Measurements from ENCODE around the gene COL25A1. TPM values are rescaled to one million over a fixed set of nuclear protein-coding genes. Genes with fewer than 3 reads are reported as not detected.

The COL25A1 gene
- total and polyA plus RNA-seq, 2 donors, result 0.75 to 1.5 TPM

DNA sequence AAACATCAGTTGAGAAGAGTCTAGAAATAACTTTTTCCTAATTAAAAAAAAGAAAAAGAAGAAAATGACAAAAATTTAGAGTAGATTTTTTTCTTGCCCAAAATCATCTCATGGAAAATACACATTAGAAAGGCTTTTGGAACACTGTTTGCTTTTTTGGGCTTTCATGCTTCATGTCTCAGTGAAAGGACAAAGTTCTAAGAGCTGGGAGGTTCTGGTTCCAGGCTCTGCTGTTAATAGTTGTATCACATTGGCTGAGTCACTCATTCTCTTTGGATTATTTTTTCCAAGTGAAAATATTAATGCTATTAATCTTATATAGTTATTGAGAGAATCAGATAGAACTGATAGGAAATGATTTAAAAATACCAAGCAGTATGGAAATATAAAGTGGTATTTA is 506.7 kb downstream of the COL25A1 start:
- DNase-seq (ENCODE audit: low read depth in 6 of 9, low spot score in 9 of 9), result no peak
- Histone ChIP-seq H3K36me3 (ENCODE audit: control insufficient read depth in 2 of 2, insufficient read depth in 2 of 2, low read length in 1 of 2) (no peaks in the 10 kb centered on the region), H3K27ac (ENCODE audit: low read depth in 1 of 2, low read length in 1 of 2) (no peak overlapping the region), H3K4me1 (ENCODE audit: control insufficient read depth in 2 of 2, insufficient read depth in 2 of 2, low read length in 2 of 2) (no peaks in the 10 kb centered on the region), H3K27me3 (ENCODE audit: control insufficient read depth in 2 of 2, insufficient read depth in 1 of 2, low read length in 1 of 2) (no peaks in the 10 kb centered on the region), H3K4me3 (ENCODE audit: low read length in 2 of 2) (no peak overlapping the region), H3K9me3 (ENCODE audit: control insufficient read depth in 2 of 2, insufficient read depth in 1 of 2, low read length in 1 of 2) (no peaks in the 10 kb centered on the region)

DNA sequence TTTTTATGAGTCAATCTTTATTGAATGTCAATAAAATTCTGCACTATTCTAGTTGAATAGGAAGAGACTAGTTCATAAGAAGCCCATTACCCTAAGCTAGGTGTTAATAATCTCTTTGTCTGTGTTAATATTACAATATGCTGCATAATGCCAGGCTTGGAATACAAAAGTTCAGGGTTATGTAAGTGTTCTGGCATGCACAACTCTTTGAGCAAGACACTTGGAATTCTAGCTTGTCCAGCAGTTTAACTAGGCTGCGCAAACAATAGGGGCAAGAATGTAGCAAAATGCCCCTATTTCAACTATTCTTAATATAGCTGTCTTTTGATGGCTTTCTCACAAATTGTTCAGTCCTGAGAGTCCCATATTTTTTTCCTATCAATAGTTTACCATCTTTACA is 508.3 kb downstream of the COL25A1 start:
- no peaks in the 10 kb centered on the region for H3K4me1 ChIP-seq (ENCODE audit: control insufficient read depth in 2 of 2, insufficient read depth in 2 of 2, low read length in 2 of 2)
- no peak overlapping the region for H3K4me3 ChIP-seq (ENCODE audit: low read length in 2 of 2)
- 97% methylated on average over 1 of the region's 1 CpG for WGBS
- no peaks in the 10 kb centered on the region for H3K27me3 ChIP-seq (ENCODE audit: control insufficient read depth in 2 of 2, insufficient read depth in 1 of 2, low read length in 1 of 2)
- no peak overlapping the region for H3K27ac ChIP-seq (ENCODE audit: low read depth in 1 of 2, low read length in 1 of 2)
- no peaks in the 10 kb centered on the region for H3K9me3 ChIP-seq (ENCODE audit: control insufficient read depth in 2 of 2, insufficient read depth in 1 of 2, low read length in 1 of 2)
- DNase-seq (ENCODE audit: low read depth in 6 of 9, low spot score in 9 of 9), result no peak
- H3K36me3 ChIP-seq (ENCODE audit: control insufficient read depth in 2 of 2, insufficient read depth in 2 of 2, low read length in 1 of 2), result no peaks in the 10 kb centered on the region

DNA sequence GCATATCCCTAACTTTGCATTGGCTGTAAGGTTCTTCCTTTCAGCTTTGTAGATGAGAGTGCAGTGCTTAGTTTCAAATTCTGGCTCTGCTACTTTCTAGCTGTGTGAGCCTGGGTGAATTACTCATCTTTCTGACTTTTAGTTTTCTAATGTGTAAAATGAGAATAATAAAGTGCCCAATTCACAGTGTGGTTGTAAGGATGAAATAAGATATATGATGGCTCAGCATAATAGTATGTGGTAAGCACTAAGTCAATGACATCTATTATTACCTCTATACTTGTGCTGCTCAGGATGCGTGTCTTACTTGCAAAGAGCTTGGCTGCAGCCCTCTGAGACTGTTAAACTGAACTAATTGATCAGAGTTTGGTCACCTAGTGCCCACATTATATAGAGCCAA is 509.0 kb downstream of the COL25A1 start:
- no peak overlapping the region for H3K27ac ChIP-seq (ENCODE audit: low read depth in 1 of 2, low read length in 1 of 2)
- no peak for DNase-seq (ENCODE audit: low read depth in 6 of 9, low spot score in 9 of 9)
- no peaks in the 10 kb centered on the region for H3K27me3 ChIP-seq (ENCODE audit: control insufficient read depth in 2 of 2, insufficient read depth in 1 of 2, low read length in 1 of 2)
- H3K4me3 ChIP-seq (ENCODE audit: low read length in 2 of 2), result no peak overlapping the region
- WGBS, result 100% methylated on average over 1 of the region's 1 CpG
- no peaks in the 10 kb centered on the region for H3K9me3 ChIP-seq (ENCODE audit: control insufficient read depth in 2 of 2, insufficient read depth in 1 of 2, low read length in 1 of 2)
- no peaks in the 10 kb centered on the region for H3K4me1 ChIP-seq (ENCODE audit: control insufficient read depth in 2 of 2, insufficient read depth in 2 of 2, low read length in 2 of 2)
- H3K36me3 ChIP-seq (ENCODE audit: control insufficient read depth in 2 of 2, insufficient read depth in 2 of 2, low read length in 1 of 2), result no peaks in the 10 kb centered on the region

DNA sequence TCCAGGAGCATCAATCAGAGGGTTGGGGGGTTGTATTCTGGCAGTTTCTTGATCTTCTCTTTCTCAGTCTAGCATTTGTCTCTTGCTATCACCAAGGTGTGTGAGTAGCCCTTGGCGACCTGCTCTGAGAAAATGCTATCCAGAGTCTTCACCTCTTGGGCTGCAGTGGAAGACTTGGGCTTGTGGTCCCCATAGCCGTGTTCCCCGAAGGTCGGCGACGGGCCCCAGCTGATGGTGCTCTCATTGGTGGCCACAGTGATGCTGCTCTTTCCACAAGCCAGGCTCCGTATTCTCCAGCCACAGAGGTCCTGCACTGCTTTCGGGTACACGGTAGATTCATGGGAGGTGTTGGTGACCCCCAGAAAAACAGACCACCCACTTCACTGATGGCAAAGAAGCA is 513.7 kb downstream of the COL25A1 start:
- H3K36me3 ChIP-seq (ENCODE audit: control insufficient read depth in 2 of 2, insufficient read depth in 2 of 2, low read length in 1 of 2), result no peaks in the 10 kb centered on the region
- H3K4me1 ChIP-seq (ENCODE audit: control insufficient read depth in 2 of 2, insufficient read depth in 2 of 2, low read length in 2 of 2), result no peaks in the 10 kb centered on the region
- no peak overlapping the region for H3K27ac ChIP-seq (ENCODE audit: low read depth in 1 of 2, low read length in 1 of 2)
- WGBS, result 97% methylated on average over 9 of the region's 9 CpGs
- no peaks in the 10 kb centered on the region for H3K27me3 ChIP-seq (ENCODE audit: control insufficient read depth in 2 of 2, insufficient read depth in 1 of 2, low read length in 1 of 2)
- H3K4me3 ChIP-seq (ENCODE audit: low read length in 2 of 2), result no peak overlapping the region
- H3K9me3 ChIP-seq (ENCODE audit: control insufficient read depth in 2 of 2, insufficient read depth in 1 of 2, low read length in 1 of 2), result no peaks in the 10 kb centered on the region
- DNase-seq (ENCODE audit: low read depth in 6 of 9, low spot score in 9 of 9), result no peak

DNA sequence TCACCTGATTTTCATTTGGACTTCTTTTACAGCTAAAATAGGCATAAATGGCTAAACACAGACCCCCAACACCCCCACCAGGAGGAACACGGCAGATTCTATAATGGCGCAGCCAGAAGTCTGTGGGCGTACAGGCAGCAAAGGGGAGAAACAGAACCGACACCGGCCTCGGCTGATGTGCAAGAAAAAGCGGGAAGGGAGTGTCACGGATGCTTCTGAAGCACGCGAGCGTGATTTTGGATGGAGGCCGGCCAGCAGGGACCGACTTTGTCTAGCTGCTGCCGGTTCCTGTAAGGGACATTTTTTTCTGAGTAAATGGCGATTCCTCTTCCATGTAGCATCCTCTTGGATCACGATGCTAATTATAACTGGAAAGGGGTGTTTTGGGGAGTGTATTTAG is 514.7 kb downstream of the COL25A1 start:
- H3K9me3 ChIP-seq (ENCODE audit: control insufficient read depth in 2 of 2, insufficient read depth in 1 of 2, low read length in 1 of 2), result no peaks in the 10 kb centered on the region
- no peak for DNase-seq (ENCODE audit: low read depth in 6 of 9, low spot score in 9 of 9)
- no peaks in the 10 kb centered on the region for H3K27me3 ChIP-seq (ENCODE audit: control insufficient read depth in 2 of 2, insufficient read depth in 1 of 2, low read length in 1 of 2)
- no peak overlapping the region for H3K27ac ChIP-seq (ENCODE audit: low read depth in 1 of 2, low read length in 1 of 2)
- H3K4me3 ChIP-seq (ENCODE audit: low read length in 2 of 2), result no peak overlapping the region
- H3K36me3 ChIP-seq (ENCODE audit: control insufficient read depth in 2 of 2, insufficient read depth in 2 of 2, low read length in 1 of 2), result no peaks in the 10 kb centered on the region
- WGBS, result 98% methylated on average over 16 of the region's 16 CpGs
- H3K4me1 ChIP-seq (ENCODE audit: control insufficient read depth in 2 of 2, insufficient read depth in 2 of 2, low read length in 2 of 2), result no peaks in the 10 kb centered on the region

DNA sequence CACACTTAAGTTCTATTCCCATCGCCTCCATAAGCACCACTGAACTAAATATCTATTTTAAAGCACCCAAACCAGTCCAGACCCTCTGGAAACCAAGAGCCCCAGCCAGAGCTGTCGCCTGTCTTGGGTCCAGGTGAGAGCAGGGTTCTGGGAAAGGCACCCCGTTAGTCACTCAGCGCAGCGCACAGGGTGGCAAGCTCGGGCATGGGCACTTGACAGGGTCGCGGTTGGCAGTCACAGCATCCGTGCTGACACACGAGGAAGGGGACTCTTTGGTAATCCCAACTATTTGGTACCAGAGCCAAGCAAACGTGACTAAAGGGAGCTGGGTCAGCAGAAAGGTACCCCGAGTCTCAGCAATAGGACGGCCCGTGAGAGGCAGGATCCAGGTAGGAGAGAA is 515.4 kb downstream of the COL25A1 start:
- no peak overlapping the region for H3K4me3 ChIP-seq (ENCODE audit: low read length in 2 of 2)
- H3K27me3 ChIP-seq (ENCODE audit: control insufficient read depth in 2 of 2, insufficient read depth in 1 of 2, low read length in 1 of 2), result no peaks in the 10 kb centered on the region
- no peak for DNase-seq (ENCODE audit: low read depth in 6 of 9, low spot score in 9 of 9)
- no peak overlapping the region for H3K27ac ChIP-seq (ENCODE audit: low read depth in 1 of 2, low read length in 1 of 2)
- no peaks in the 10 kb centered on the region for H3K4me1 ChIP-seq (ENCODE audit: control insufficient read depth in 2 of 2, insufficient read depth in 2 of 2, low read length in 2 of 2)
- H3K9me3 ChIP-seq (ENCODE audit: control insufficient read depth in 2 of 2, insufficient read depth in 1 of 2, low read length in 1 of 2), result no peaks in the 10 kb centered on the region
- H3K36me3 ChIP-seq (ENCODE audit: control insufficient read depth in 2 of 2, insufficient read depth in 2 of 2, low read length in 1 of 2), result no peaks in the 10 kb centered on the region
- WGBS, result 94% methylated on average over 14 of the region's 14 CpGs

DNA sequence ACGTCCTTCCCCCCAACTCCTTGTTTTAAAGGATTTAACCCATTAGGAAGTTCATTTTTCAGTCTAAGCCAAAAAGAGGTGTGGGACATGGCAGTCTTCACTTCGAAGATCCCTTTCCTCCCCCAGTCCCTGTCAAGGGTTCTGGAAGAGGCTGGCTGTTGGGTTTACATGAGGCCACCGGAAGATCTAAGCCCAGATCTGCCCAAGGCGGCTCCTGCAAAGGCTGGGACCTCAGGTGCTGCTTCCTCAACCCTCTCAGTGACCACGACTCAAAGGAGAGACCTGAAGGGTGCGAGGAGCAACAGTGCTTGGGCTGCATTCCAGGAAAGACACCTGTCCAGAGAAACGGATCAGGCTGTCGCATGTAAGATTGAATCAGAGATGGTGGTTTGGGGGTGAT is 516.1 kb downstream of the COL25A1 start:
- Histone ChIP-seq H3K4me1 (ENCODE audit: control insufficient read depth in 2 of 2, insufficient read depth in 2 of 2, low read length in 2 of 2) (no peaks in the 10 kb centered on the region), H3K9me3 (ENCODE audit: control insufficient read depth in 2 of 2, insufficient read depth in 1 of 2, low read length in 1 of 2) (no peaks in the 10 kb centered on the region), H3K27me3 (ENCODE audit: control insufficient read depth in 2 of 2, insufficient read depth in 1 of 2, low read length in 1 of 2) (no peaks in the 10 kb centered on the region), H3K4me3 (ENCODE audit: low read length in 2 of 2) (no peak overlapping the region), H3K36me3 (ENCODE audit: control insufficient read depth in 2 of 2, insufficient read depth in 2 of 2, low read length in 1 of 2) (no peaks in the 10 kb centered on the region), H3K27ac (ENCODE audit: low read depth in 1 of 2, low read length in 1 of 2) (no peak overlapping the region)
- no peak for DNase-seq (ENCODE audit: low read depth in 6 of 9, low spot score in 9 of 9)
- WGBS, result 84% methylated on average over 8 of the region's 8 CpGs

DNA sequence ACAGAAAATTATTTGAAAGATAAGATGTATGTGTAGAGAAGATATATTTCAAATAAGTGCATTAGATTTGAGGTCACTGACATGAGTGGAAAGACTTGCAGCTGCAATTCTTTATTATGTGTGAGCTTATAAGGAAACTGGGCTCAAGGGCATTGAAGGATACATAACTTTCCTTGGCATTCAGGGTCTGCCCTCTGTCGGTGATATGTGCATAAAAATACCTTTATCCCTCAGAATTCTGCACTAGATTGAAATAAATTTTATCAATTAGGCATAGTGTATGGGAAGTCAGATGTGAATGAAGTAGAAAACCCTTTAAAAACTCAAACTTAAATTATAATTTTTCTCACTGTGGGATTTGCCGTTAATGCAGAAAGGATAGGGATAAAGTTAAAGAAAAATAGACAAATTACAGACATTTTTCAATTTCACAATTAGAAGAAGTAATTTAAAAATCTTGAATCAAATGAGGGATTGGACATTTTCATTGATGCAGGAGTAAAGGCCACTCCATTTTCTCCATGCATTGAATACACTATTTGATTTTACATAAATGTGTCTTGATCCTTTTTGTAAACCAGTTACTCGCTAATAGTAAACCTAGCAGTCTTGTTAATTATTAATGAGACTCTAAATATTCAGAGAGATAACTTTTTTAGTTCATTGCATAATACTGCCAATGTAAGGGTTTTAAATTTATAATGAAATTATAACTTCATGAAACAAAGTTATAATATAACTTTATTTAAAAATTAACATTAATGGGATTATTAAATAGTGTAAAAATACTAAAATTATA is 518.6 kb downstream of the COL25A1 start:
- peak in 3 of 9 donors; percentile 2 to 48 (median 10) for DNase-seq (ENCODE audit: low read depth in 6 of 9, low spot score in 9 of 9)
- no peak overlapping the region for H3K27ac ChIP-seq (ENCODE audit: low read depth in 1 of 2, low read length in 1 of 2)
- H3K27me3 ChIP-seq (ENCODE audit: control insufficient read depth in 2 of 2, insufficient read depth in 1 of 2, low read length in 1 of 2), result no peaks in the 10 kb centered on the region
- no peaks in the 10 kb centered on the region for H3K4me1 ChIP-seq (ENCODE audit: control insufficient read depth in 2 of 2, insufficient read depth in 2 of 2, low read length in 2 of 2)
- 72% methylated on average over 3 of the region's 3 CpGs for WGBS
- H3K9me3 ChIP-seq (ENCODE audit: control insufficient read depth in 2 of 2, insufficient read depth in 1 of 2, low read length in 1 of 2), result no peaks in the 10 kb centered on the region
- no peaks in the 10 kb centered on the region for H3K36me3 ChIP-seq (ENCODE audit: control insufficient read depth in 2 of 2, insufficient read depth in 2 of 2, low read length in 1 of 2)
- no peak overlapping the region for H3K4me3 ChIP-seq (ENCODE audit: low read length in 2 of 2)

DNA sequence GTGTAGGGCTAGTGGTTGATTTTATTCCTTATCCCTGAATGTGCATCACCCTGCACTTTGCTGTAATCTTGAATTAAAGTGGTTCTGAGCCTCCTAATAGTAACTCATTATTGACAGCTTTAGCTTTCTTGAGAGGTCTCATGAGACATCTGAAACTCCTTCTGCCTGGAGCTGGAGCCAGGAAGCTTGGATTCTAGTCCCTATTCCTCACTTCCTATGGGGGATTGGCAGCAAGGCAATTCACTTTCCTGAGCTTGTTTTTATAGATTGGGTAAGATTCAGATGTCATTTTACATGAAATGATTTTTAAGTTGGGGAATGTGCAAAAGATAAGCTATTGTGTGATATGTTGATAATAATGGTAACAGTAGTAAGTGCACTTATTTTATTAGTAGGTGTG is 522.5 kb downstream of the COL25A1 start:
- Histone ChIP-seq H3K36me3 (ENCODE audit: control insufficient read depth in 2 of 2, insufficient read depth in 2 of 2, low read length in 1 of 2) (no peaks in the 10 kb centered on the region), H3K4me3 (ENCODE audit: low read length in 2 of 2) (no peak overlapping the region), H3K4me1 (ENCODE audit: control insufficient read depth in 2 of 2, insufficient read depth in 2 of 2, low read length in 2 of 2) (no peaks in the 10 kb centered on the region), H3K9me3 (ENCODE audit: control insufficient read depth in 2 of 2, insufficient read depth in 1 of 2, low read length in 1 of 2) (no peaks in the 10 kb centered on the region), H3K27me3 (ENCODE audit: control insufficient read depth in 2 of 2, insufficient read depth in 1 of 2, low read length in 1 of 2) (no peaks in the 10 kb centered on the region), H3K27ac (ENCODE audit: low read depth in 1 of 2, low read length in 1 of 2) (no peak overlapping the region)
- DNase-seq (ENCODE audit: low read depth in 6 of 9, low spot score in 9 of 9), result no peak
